Renal cortex interstitium (tissue), 15 donors: ENCODE results near the gene CDK9. TPM values are rescaled to one million over a fixed set of nuclear protein-coding genes. Genes with fewer than 3 reads are reported as not detected.

Experiments used
- DNase-seq, 11 donors: peaks; one replicate each; pipeline ENCODE4 v3.0.0-alpha.2; 2013; ENCODE audit warnings: low read depth in 9 of 11, low spot score in 4 of 11; ENCODE audit errors: extremely low read depth in 1 of 11
- long read RNA-seq, 16 experiments: transcript quantifications; one replicate each; lab custom pipeline, GENCODE V29; 2026
- polyA plus RNA-seq, 3 donors: library from polyadenylated mRNA; unstranded; fragments of 120-200 nt; gene quantifications; one replicate each; pipeline ENCODE4 v1.2.1, GENCODE V29; 2013; ENCODE audit not compliant: insufficient read length in 3 of 3

Gene CDK9
- polyA plus RNA-seq: 10 to 100 TPM; 67.5 to 75.5 (median 73.9) TPM
- long read RNA-seq, donor 1, transcript CDK9-201 (7 exons, 2,463 nt): major isoform, 15 of 21 reads
- long read RNA-seq, donor 1, partial matches to known transcripts: 0 of 21 reads
- long read RNA-seq, donor 1, other reads (novel, unspliced or antisense): 0 of 21 reads
- long read RNA-seq, donor 2, transcript CDK9-201 (7 exons, 2,463 nt): major isoform, 6 of 12 reads
- long read RNA-seq, donor 2, transcript CDK9-205 (2 exons, 458 nt): major isoform, 6 of 12 reads
- long read RNA-seq, donor 2, partial matches to known transcripts: 0 of 12 reads
- long read RNA-seq, donor 2, other reads (novel, unspliced or antisense): 0 of 12 reads
- long read RNA-seq, donor 3, transcript CDK9-201 (7 exons, 2,463 nt): major isoform, 27 of 37 reads
- long read RNA-seq, donor 3, partial matches to known transcripts: 7 of 37 reads
- long read RNA-seq, donor 3, other reads (novel, unspliced or antisense): 0 of 37 reads
- long read RNA-seq, donor 4, transcript CDK9-201 (7 exons, 2,463 nt): major isoform, 18 of 36 reads
- long read RNA-seq, donor 4, partial matches to known transcripts: 16 of 36 reads
- long read RNA-seq, donor 4, other reads (novel, unspliced or antisense): 0 of 36 reads
- long read RNA-seq, donor 5: 0 reads
- long read RNA-seq, donor 6, transcript CDK9-201 (7 exons, 2,463 nt): major isoform, 22 of 43 reads
- long read RNA-seq, donor 6, transcript CDK9-205 (2 exons, 458 nt): minor isoform, 5 of 43 reads
- long read RNA-seq, donor 6, partial matches to known transcripts: 16 of 43 reads
- long read RNA-seq, donor 6, other reads (novel, unspliced or antisense): 0 of 43 reads
- long read RNA-seq, donor 7, transcript CDK9-201 (7 exons, 2,463 nt): major isoform, 9 of 39 reads
- long read RNA-seq, donor 7, transcript CDK9-205 (2 exons, 458 nt): minor isoform, 5 of 39 reads
- long read RNA-seq, donor 7, partial matches to known transcripts: 22 of 39 reads
- long read RNA-seq, donor 7, other reads (novel, unspliced or antisense): 0 of 39 reads
- long read RNA-seq, donor 8, transcript CDK9-205 (2 exons, 458 nt): minor isoform, 7 of 41 reads
- long read RNA-seq, donor 8, transcript CDK9-201 (7 exons, 2,463 nt): major isoform, 26 of 41 reads
- long read RNA-seq, donor 8, partial matches to known transcripts: 7 of 41 reads
- long read RNA-seq, donor 8, other reads (novel, unspliced or antisense): 0 of 41 reads
- long read RNA-seq, donor 9, transcript CDK9-201 (7 exons, 2,463 nt): major isoform, 16 of 24 reads
- long read RNA-seq, donor 9, partial matches to known transcripts: 7 of 24 reads
- long read RNA-seq, donor 9, other reads (novel, unspliced or antisense): 0 of 24 reads
- long read RNA-seq, donor 10, transcript CDK9-201 (7 exons, 2,463 nt): major isoform, 7 of 20 reads
- long read RNA-seq, donor 10, partial matches to known transcripts: 9 of 20 reads
- long read RNA-seq, donor 10, other reads (novel, unspliced or antisense): 0 of 20 reads
- long read RNA-seq, donor 11, transcript CDK9-201 (7 exons, 2,463 nt): major isoform, 14 of 24 reads
- long read RNA-seq, donor 11, partial matches to known transcripts: 9 of 24 reads
- long read RNA-seq, donor 11, other reads (novel, unspliced or antisense): 0 of 24 reads
- long read RNA-seq, donor 12, transcript CDK9-201 (7 exons, 2,463 nt): major isoform, 5 of 6 reads
- long read RNA-seq, donor 12, partial matches to known transcripts: 0 of 6 reads
- long read RNA-seq, donor 12, other reads (novel, unspliced or antisense): 0 of 6 reads
- long read RNA-seq, donor 13: 0 reads
- long read RNA-seq, donor 14, transcript CDK9-201 (7 exons, 2,463 nt): major isoform, 15 of 16 reads
- long read RNA-seq, donor 14, partial matches to known transcripts: 0 of 16 reads
- long read RNA-seq, donor 14, other reads (novel, unspliced or antisense): 0 of 16 reads
- long read RNA-seq, donor 15, partial matches to known transcripts: 0 of 5 reads
- long read RNA-seq, donor 15, other reads (novel, unspliced or antisense): 0 of 5 reads
- long read RNA-seq, donor 16, transcript CDK9-201 (7 exons, 2,463 nt): major isoform, 34 of 88 reads
- long read RNA-seq, donor 16, partial matches to known transcripts: 45 of 88 reads
- long read RNA-seq, donor 16, other reads (novel, unspliced or antisense): 0 of 88 reads

GRCh38 chr9:127785933-127786772 lies at the start of gene CDK9:
Gene CDK9, plus strand, starts transcription at chr9:127786034. Its CDS starts 115 bp downstream, at chr9:127786149.
- DNase-seq: peak in 7 of 11 donors; percentile 75 to 87 (median 85)

- DNase-seq: no peak
These were observed 47.2 kb upstream of the CDK9 start for GRCh38 chr9:127738666-127739065.

GRCh38 chr9:127739614-127740330 lies 46.1 kb upstream of the CDK9 start:
- no peak for DNase-seq

GRCh38 chr9:127741831-127742434 lies 43.9 kb upstream of the CDK9 start:
- DNase-seq: peak in 6 of 11 donors; percentile 54 to 70 (median 61)

- DNase-seq: peak in 7 of 11 donors; percentile 62 to 85 (median 76)
These were observed 43.3 kb upstream of the CDK9 start for GRCh38 chr9:127742435-127743088.

- DNase-seq: no peak
These were observed 41.3 kb upstream of the CDK9 start for GRCh38 chr9:127744398-127745110.

- DNase-seq: no peak
These were observed 38.8 kb upstream of the CDK9 start for GRCh38 chr9:127746959-127747569.

GRCh38 chr9:127749090-127749787 lies 36.6 kb upstream of the CDK9 start:
- DNase-seq: no peak

- DNase-seq: no peak
These were observed 34.4 kb upstream of the CDK9 start for GRCh38 chr9:127751269-127752054.

- DNase-seq: no peak
These were observed 32.7 kb upstream of the CDK9 start for GRCh38 chr9:127753148-127753547.

GRCh38 chr9:127753622-127754021 lies 32.2 kb upstream of the CDK9 start:
- DNase-seq: no peak
